Panc1 (cell line): ENCODE data around the gene SLCO2A1. TPM values are rescaled to one million over a fixed set of nuclear protein-coding genes. Genes with fewer than 3 reads are reported as not detected.

Experiments used
- ATAC-seq: fragments of 200-7000 bp; cut with Tn5 transposase; 2 replicates; pipeline ENCODE4 v1.9.1; 2020; ENCODE audit warnings: mild to moderate bottlenecking, moderate library complexity
- BruUV-seq: library from RNA; stranded (reverse); fragments of 400-500 nt; replicated peaks from 2 replicates; lab custom pipeline; 2021; lab: Mats Ljungman, UMichigan
- CTCF ChIA-PET: fragments of 300-600 bp; sonication (Branson Sonifier 250); formaldehyde crosslinking; loops from one replicate; lab custom pipeline; 2022; ENCODE audit warnings: antibody characterized with exemption; lab: Charles Lee
- POLR2A ChIA-PET: fragments of 300-600 bp; sonication (Branson Sonifier 250); formaldehyde crosslinking; loops from one replicate; lab custom pipeline; 2022; ENCODE audit warnings: antibody characterized with exemption; lab: Charles Lee
- DNase-seq: peaks from one replicate; pipeline ENCODE4 v3.0.0-alpha.2; 2010; ENCODE audit warnings: low read depth, low spot score
- H3K27ac ChIP-seq: 2 replicates; pipeline ENCODE4 v1.5.1; 2011; ENCODE audit warnings: mild to moderate bottlenecking, low read length, inconsistent platforms
- H3K27me3 ChIP-seq: fragments of 200-500 bp; sonication (Bioruptor generic); 2 replicates; pipeline ENCODE4 v1.6.0; 2014; ENCODE audit warnings: low read length, inconsistent platforms; ENCODE audit not compliant: control insufficient read depth, insufficient read depth
- H3K36me3 ChIP-seq: fragments of 200-500 bp; sonication (Bioruptor generic); 2 replicates; pipeline ENCODE4 v1.5.1; 2014; ENCODE audit warnings: inconsistent platforms, mild to moderate bottlenecking, low read length, moderate library complexity; ENCODE audit not compliant: control insufficient read depth, insufficient read depth
- H3K4me1 ChIP-seq: 2 replicates; pipeline ENCODE4 v1.5.1; 2011; ENCODE audit warnings: inconsistent platforms, mild to moderate bottlenecking, low read length, moderate library complexity; ENCODE audit not compliant: control insufficient read depth, insufficient read depth
- H3K4me3 ChIP-seq, 2 experiments: 2 replicates each; pipeline ENCODE4 v1.5.1; 2011 to 2012; ENCODE audit warnings: low read depth in 2 of 2, low read length in 2 of 2, mild to moderate bottlenecking in 2 of 2, inconsistent platforms in 1 of 2, moderate library complexity in 1 of 2
- H3K9me3 ChIP-seq: fragments of 200-500 bp; sonication (Bioruptor generic); 2 replicates; pipeline ENCODE4 v1.5.1; 2014; ENCODE audit warnings: low read depth, mild to moderate bottlenecking, inconsistent platforms, low read length, moderate library complexity; ENCODE audit not compliant: control insufficient read depth, insufficient read depth
- POLR2AphosphoS5 ChIP-seq: IDR thresholded peaks from 2 replicates; pipeline ENCODE4 v1.6.1; 2012; ENCODE audit warnings: mild to moderate bottlenecking, low read depth, low read length, moderate library complexity
- SIN3A ChIP-seq: IDR thresholded peaks from 2 replicates; pipeline ENCODE4 v1.6.1; 2012; ENCODE audit warnings: low read depth, mild to moderate bottlenecking, low read length, moderate library complexity, borderline replicate concordance; ENCODE audit not compliant: insufficient read depth
- TCF7L2 ChIP-seq: IDR thresholded peaks from 2 replicates; pipeline ENCODE4 v1.6.1; 2011; ENCODE audit warnings: mild to moderate bottlenecking, low read depth, low read length, inconsistent platforms
- in situ Hi-C: cut with HindIII; loops from 2 replicates; pipeline ENCODE4 v1.10.0; 2016; ENCODE audit warnings: low sequenced_read_pairs, low pct_unique_long_range_greater_than_20kb
- intact Hi-C: fragments of 100-400 bp; cut with micrococcal nuclease; formaldehyde crosslinking; loops from one replicate; pipeline ENCODE4 v1.10.0; 2022; ENCODE audit not compliant: unreplicated experiment
- total RNA-seq: library from RNA; stranded (reverse); gene quantifications from one replicate; pipeline ENCODE4 v1.2.1, GENCODE V29; 2021; ENCODE audit not compliant: unreplicated experiment
- TF ChIP-seq, protein P1 (sequence below), 2 experiments: IDR thresholded peaks; 2 replicates each; pipeline ENCODE4 v1.6.1; 2011 to 2012; ENCODE audit warnings: low read depth in 2 of 2, control low read depth in 1 of 2, low read length in 1 of 2, mild to moderate bottlenecking in 1 of 2, moderate library complexity in 1 of 2; ENCODE audit not compliant: insufficient read depth in 1 of 2
- TF ChIP-seq, protein P2 (sequence below): fragments of 450-650 bp; IDR thresholded peaks from 2 replicates; pipeline ENCODE4 v1.5.1; 2017; ENCODE audit warnings: mild to moderate bottlenecking

The SLCO2A1 gene
- total RNA-seq, 1 experiment from 2014 or later, result 0.62 TPM

DNA sequence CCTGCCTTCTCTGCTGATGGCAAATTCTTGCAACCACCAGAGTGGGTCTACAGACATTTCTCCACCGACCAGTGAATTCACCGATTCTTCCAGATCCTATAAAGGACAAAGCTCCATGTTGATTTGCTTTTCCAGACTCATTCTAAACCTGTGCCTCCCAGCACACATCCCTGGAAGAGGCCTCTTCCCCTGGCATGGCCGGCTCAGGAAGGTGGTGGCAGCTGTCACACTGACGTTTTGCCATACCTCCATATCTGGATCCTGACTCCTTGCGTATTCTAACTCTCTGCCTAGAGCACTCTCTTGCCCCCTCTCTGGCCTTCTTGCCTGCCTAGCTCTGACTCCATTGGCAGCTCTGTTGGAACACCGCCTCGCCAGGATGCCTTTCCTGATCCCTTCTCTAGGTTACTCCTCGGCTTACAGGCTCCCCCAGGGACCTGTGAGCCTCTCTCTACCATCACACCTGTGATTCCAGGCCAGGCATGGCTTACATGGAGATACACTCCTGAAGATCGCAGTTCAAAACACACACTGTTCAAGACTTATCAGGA lies 31.0 kb downstream of the SLCO2A1 start:
- no peak overlapping the region for H3K27ac ChIP-seq
- no peak overlapping the region for H3K4me3 ChIP-seq
- H3K36me3 ChIP-seq, result no peaks in the 10 kb centered on the region
- POLR2A ChIA-PET, result no interaction called here
- no peaks in the 10 kb centered on the region; the same call in 1 of the 2 replicates for H3K27me3 ChIP-seq
- TF ChIP-seq TCF7L2 (no peak), POLR2AphosphoS5 (no peak), SIN3A (no peak)
- TF ChIP-seq, protein P1, sequence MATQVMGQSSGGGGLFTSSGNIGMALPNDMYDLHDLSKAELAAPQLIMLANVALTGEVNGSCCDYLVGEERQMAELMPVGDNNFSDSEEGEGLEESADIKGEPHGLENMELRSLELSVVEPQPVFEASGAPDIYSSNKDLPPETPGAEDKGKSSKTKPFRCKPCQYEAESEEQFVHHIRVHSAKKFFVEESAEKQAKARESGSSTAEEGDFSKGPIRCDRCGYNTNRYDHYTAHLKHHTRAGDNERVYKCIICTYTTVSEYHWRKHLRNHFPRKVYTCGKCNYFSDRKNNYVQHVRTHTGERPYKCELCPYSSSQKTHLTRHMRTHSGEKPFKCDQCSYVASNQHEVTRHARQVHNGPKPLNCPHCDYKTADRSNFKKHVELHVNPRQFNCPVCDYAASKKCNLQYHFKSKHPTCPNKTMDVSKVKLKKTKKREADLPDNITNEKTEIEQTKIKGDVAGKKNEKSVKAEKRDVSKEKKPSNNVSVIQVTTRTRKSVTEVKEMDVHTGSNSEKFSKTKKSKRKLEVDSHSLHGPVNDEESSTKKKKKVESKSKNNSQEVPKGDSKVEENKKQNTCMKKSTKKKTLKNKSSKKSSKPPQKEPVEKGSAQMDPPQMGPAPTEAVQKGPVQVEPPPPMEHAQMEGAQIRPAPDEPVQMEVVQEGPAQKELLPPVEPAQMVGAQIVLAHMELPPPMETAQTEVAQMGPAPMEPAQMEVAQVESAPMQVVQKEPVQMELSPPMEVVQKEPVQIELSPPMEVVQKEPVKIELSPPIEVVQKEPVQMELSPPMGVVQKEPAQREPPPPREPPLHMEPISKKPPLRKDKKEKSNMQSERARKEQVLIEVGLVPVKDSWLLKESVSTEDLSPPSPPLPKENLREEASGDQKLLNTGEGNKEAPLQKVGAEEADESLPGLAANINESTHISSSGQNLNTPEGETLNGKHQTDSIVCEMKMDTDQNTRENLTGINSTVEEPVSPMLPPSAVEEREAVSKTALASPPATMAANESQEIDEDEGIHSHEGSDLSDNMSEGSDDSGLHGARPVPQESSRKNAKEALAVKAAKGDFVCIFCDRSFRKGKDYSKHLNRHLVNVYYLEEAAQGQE (IDR thresholded peaks at IDR 0.05; ENCODE audit: insufficient read depth in 1 of 2, low read depth in 2 of 2, low read length in 1 of 2), result no peak
- TF ChIP-seq, protein P2, sequence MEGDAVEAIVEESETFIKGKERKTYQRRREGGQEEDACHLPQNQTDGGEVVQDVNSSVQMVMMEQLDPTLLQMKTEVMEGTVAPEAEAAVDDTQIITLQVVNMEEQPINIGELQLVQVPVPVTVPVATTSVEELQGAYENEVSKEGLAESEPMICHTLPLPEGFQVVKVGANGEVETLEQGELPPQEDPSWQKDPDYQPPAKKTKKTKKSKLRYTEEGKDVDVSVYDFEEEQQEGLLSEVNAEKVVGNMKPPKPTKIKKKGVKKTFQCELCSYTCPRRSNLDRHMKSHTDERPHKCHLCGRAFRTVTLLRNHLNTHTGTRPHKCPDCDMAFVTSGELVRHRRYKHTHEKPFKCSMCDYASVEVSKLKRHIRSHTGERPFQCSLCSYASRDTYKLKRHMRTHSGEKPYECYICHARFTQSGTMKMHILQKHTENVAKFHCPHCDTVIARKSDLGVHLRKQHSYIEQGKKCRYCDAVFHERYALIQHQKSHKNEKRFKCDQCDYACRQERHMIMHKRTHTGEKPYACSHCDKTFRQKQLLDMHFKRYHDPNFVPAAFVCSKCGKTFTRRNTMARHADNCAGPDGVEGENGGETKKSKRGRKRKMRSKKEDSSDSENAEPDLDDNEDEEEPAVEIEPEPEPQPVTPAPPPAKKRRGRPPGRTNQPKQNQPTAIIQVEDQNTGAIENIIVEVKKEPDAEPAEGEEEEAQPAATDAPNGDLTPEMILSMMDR, result no peak
- no peaks in the 10 kb centered on the region for H3K9me3 ChIP-seq
- ATAC-seq (no peak), DNase-seq (no peak)
- in situ Hi-C loops, result no loop called here
- CTCF ChIA-PET, result no interaction called here
- intact Hi-C loops, result no loop called here
- no peaks in the 10 kb centered on the region for H3K4me1 ChIP-seq
- no TSS peak for BruUV-seq

DNA sequence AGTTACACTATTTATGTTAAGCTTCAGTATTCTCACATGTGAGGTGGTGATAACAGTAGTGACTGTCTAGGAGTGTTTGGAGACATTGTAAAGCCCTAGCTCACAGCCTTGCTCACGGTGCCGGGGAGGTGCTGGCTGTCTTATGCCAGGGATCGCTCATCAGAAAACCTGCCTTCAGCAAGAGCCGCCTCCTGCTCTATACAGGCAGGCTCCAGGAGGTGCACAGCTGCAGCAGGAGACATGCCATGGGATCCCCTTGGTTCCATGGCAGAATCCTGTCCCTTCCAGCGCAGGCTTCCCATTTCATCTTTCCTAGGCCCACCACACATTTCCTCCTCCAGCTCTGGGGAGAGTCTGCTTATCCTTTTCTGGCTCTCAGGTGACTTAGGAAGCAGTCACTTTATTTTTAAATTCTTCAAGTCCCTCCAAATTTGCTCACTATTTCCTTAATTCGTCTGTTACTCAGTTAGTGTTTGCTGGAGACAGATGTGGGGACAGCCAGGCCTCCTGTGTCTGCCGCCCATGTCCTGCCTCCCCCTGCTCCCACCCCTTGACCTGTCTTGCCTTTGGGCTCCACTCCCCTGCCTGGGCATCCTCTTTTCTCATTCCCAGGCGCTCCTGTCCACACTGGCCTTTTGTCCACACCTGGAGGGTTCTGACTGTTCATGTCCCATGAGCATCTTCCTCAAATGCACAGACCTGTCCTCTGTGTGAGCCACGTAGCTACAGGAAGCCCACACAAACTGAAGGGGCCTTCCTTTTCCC lies 31.7 kb downstream of the SLCO2A1 start:
- in situ Hi-C loops, result no loop called here

More for the DNA sequence above, 31.7 kb downstream of the SLCO2A1 start:
- Histone ChIP-seq H3K27me3 (no peaks in the 10 kb centered on the region; the same call in 1 of the 2 replicates), H3K4me3 (no peak overlapping the region), H3K27ac (no peak overlapping the region), H3K4me1 (no peaks in the 10 kb centered on the region), H3K9me3 (no peaks in the 10 kb centered on the region), H3K36me3 (no peaks in the 10 kb centered on the region)
- ATAC-seq (0 out of 2 replicates have a peak, but pooled peaks have one; percentile 42), DNase-seq (no peak)
- intact Hi-C loops, result no loop called here
- POLR2A ChIA-PET, result interaction anchor here (0.6 kb wide), 1 partner anchor 30 kb away, joined by 5 read pairs; no protein-coding TSS in a partner anchor
- no peak for TF ChIP-seq POLR2AphosphoS5
- no peak for TF ChIP-seq SIN3A
- TF ChIP-seq, protein P2, result no peak
- TF ChIP-seq, protein P1 (IDR thresholded peaks at IDR 0.05; ENCODE audit: insufficient read depth in 1 of 2, low read depth in 2 of 2, low read length in 1 of 2), result no peak
- no TSS peak for BruUV-seq
- CTCF ChIA-PET, result no interaction called here
